ENCODE measurements around the gene ZBTB16. TPM values are rescaled to one million over a fixed set of nuclear protein-coding genes. Genes with fewer than 3 reads are reported as not detected.

The ZBTB16 gene
- total and polyA plus RNA-seq, 4 donors = 21.4 to 224 (median 102) TPM

- 86 to 88% methylated on average over 3 of the region's 3 CpGs for WGBS, 2 donors
- ATAC-seq (ENCODE audit: insufficient read depth, low FRiP score) = no peak
- H3K9me3 ChIP-seq (ENCODE audit: control insufficient read depth in 4 of 4, insufficient read depth in 3 of 4, low read length in 3 of 4) = peaks cover 0 to 2% (median 0%) of the 10 kb centered on the region in 4 donors
- peaks cover 0 to 11% (median 10%) of the 10 kb centered on the region in 3 donors for H3K27me3 ChIP-seq (ENCODE audit: control insufficient read depth in 3 of 3, insufficient read depth in 3 of 3, low read length in 2 of 3)
- peaks cover 0 to 3% (median 0%) of the 10 kb centered on the region in 5 donors for H3K4me1 ChIP-seq (ENCODE audit: control insufficient read depth in 5 of 5, insufficient read depth in 5 of 5, low read length in 5 of 5)
- peaks cover 0 to 4% (median under 1%) of the 10 kb centered on the region in 4 donors for H3K36me3 ChIP-seq (ENCODE audit: control insufficient read depth in 4 of 4, insufficient read depth in 4 of 4, low read length in 4 of 4)
- no peak for TF ChIP-seq CTCF (IDR thresholded peaks at IDR 0.05; ENCODE audit: control extremely low read depth, extremely low read depth)
- no peak overlapping the region for H3K27ac ChIP-seq (ENCODE audit: low read depth in 1 of 2, low read length in 1 of 2)
- H3K4me3 ChIP-seq = no peak overlapping the region
- no peak overlapping the region for H3K9ac ChIP-seq (ENCODE audit: insufficient read depth in 1 of 2, low read length in 2 of 2)
- no peak for DNase-seq
Observed at GRCh38 chr11:114273071-114273470, 213.6 kb downstream of the ZBTB16 start.

- DNase-seq = no peak
- Histone ChIP-seq H3K9me3 (ENCODE audit: control insufficient read depth in 4 of 4, insufficient read depth in 3 of 4, low read length in 3 of 4) (peaks cover 0 to 2% (median 0%) of the 10 kb centered on the region in 4 donors), H3K4me1 (ENCODE audit: control insufficient read depth in 5 of 5, insufficient read depth in 5 of 5, low read length in 5 of 5) (peaks cover 0 to 3% (median 0%) of the 10 kb centered on the region in 5 donors), H3K27me3 (ENCODE audit: control insufficient read depth in 3 of 3, insufficient read depth in 3 of 3, low read length in 2 of 3) (peaks cover 0 to 11% (median 10%) of the 10 kb centered on the region in 3 donors), H3K27ac (ENCODE audit: low read depth in 1 of 2, low read length in 1 of 2) (no peak overlapping the region), H3K4me3 (no peak overlapping the region), H3K9ac (ENCODE audit: insufficient read depth in 1 of 2, low read length in 2 of 2) (no peak overlapping the region), H3K36me3 (ENCODE audit: control insufficient read depth in 4 of 4, insufficient read depth in 4 of 4, low read length in 4 of 4) (peaks cover 0 to 4% (median under 1%) of the 10 kb centered on the region in 4 donors)
- no peak for ATAC-seq (ENCODE audit: insufficient read depth, low FRiP score)
- no peak for TF ChIP-seq CTCF (IDR thresholded peaks at IDR 0.05; ENCODE audit: control extremely low read depth, extremely low read depth)
- WGBS, 2 donors = 81 to 83% methylated on average over 5 of the region's 5 CpGs
Observed at GRCh38 chr11:114273890-114274635, 214.6 kb downstream of the ZBTB16 start.

GRCh38 chr11:114274637-114275036 lies 215.1 kb downstream of the ZBTB16 start:
- ATAC-seq (ENCODE audit: insufficient read depth, low FRiP score) (no peak), DNase-seq (no peak)
- H3K27me3 ChIP-seq (ENCODE audit: control insufficient read depth in 3 of 3, insufficient read depth in 3 of 3, low read length in 2 of 3) = peaks cover 0 to 10% (median 6%) of the 10 kb centered on the region in 3 donors
- no peaks in the 10 kb centered on the region for H3K4me1 ChIP-seq (ENCODE audit: control insufficient read depth in 5 of 5, insufficient read depth in 5 of 5, low read length in 5 of 5)
- no peak for TF ChIP-seq CTCF (IDR thresholded peaks at IDR 0.05; ENCODE audit: control extremely low read depth, extremely low read depth)
- H3K36me3 ChIP-seq (ENCODE audit: control insufficient read depth in 4 of 4, insufficient read depth in 4 of 4, low read length in 4 of 4) = peaks cover 0 to 4% (median under 1%) of the 10 kb centered on the region in 4 donors
- no peak overlapping the region for H3K27ac ChIP-seq (ENCODE audit: low read depth in 1 of 2, low read length in 1 of 2)
- WGBS, 2 donors = 78 to 80% methylated on average over 3 of the region's 3 CpGs
- no peak overlapping the region for H3K4me3 ChIP-seq
- H3K9me3 ChIP-seq (ENCODE audit: control insufficient read depth in 4 of 4, insufficient read depth in 3 of 4, low read length in 3 of 4) = peaks cover 0 to 2% (median 0%) of the 10 kb centered on the region in 4 donors
- H3K9ac ChIP-seq (ENCODE audit: insufficient read depth in 1 of 2, low read length in 2 of 2) = no peak overlapping the region
